Erythroblast (primary cell): Measurements from ENCODE around the gene GALNT11.
A peak's percentile ranks its signal among the peaks of the same experiment; 100 is the strongest.

Source experiments
- DNase-seq, 2 experiments: peaks; one replicate each; lab custom pipeline; 2025; lab: John Stamatoyannopoulos, UW
- GATA1 ChIP-seq: IDR thresholded peaks from 2 replicates; pipeline ENCODE4 v1.6.1; 2011; ENCODE audit warnings: low read depth, mild to moderate bottlenecking, control low read depth, low read length, moderate library complexity
- POLR2A ChIP-seq: IDR thresholded peaks from 2 replicates; pipeline ENCODE4 v1.6.1; 2011; ENCODE audit warnings: mild to moderate bottlenecking, low read length

The GALNT11 gene

DNA sequence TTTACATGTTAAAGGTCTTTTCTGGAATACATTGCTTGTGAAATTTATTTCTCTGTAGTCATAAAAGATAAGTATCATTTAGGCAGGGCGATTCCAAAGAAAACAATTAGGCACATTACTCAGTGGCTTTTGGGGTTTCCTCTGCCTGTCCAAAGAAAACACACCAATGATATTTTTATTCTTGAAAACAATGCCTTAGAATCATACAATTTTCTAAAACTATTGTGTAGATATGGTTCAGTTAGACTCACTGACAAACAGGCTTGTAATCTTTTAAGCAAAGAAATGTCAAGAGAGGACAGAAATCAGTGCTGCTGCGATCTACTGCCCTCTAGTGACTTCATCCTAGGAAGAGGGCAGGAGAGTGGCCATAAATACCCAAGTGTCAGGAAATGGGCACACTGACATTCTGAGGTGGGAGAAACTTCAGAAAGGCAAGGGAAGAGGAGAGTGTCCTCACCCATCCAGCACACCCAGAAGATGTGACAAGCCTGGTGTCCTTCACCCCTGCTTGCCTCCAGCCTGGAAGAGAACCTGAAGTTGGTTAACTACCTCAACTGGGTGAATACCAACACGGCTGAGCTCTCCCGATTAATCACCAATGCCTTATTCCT lies 120.5 kb downstream of the GALNT11 start:
- peak; percentile 11 to 44 for DNase-seq
- TF ChIP-seq POLR2A (no peak), GATA1 (no peak)

DNA sequence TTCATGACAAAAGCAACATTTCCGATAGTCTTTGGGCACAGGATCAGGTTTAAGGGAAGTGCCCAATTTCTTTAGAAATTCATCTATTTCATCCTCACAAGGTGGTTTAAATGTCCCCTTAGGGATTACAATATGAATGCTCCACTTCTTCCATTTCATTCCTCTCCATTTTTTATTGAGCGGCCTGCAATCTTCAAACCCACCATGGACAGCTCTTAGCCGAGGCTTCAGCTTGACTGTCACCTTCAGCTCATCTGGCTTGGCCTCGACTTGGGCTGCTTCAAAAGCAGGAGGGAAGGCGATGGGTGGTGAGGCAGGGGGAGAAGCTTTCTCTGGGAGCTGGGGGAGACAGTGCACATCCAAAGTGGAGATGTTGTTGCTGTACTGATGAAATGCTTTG lies 123.2 kb downstream of the GALNT11 start:
- no peak for DNase-seq
- TF ChIP-seq GATA1 (no peak), POLR2A (no peak)

DNA sequence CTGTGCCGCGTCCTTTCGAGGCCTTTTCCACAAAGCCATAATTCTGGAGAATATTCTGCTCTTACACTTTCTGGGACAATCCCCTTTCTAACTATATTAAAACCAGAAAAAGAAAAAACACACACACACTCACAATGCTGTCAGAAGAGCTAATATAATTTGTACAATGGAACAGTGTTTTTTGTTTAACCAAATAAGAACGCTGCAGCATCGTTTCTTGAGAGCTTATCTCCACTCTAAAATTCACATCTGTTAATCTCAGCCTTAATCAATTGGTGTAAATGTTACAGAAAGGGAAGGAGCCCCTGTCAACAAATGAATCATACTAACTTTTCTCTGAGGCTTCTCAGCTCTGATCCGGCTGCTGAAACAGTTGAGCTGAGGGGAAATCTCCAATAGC lies 123.9 kb downstream of the GALNT11 start:
- TF ChIP-seq POLR2A (no peak), GATA1 (no peak)
- DNase-seq, result no peak

- TF ChIP-seq POLR2A (no peak), GATA1 (no peak)
- no peak for DNase-seq
Measured at GRCh38 chr7:152152267-152152666, 126.8 kb downstream of the GALNT11 start.

DNA sequence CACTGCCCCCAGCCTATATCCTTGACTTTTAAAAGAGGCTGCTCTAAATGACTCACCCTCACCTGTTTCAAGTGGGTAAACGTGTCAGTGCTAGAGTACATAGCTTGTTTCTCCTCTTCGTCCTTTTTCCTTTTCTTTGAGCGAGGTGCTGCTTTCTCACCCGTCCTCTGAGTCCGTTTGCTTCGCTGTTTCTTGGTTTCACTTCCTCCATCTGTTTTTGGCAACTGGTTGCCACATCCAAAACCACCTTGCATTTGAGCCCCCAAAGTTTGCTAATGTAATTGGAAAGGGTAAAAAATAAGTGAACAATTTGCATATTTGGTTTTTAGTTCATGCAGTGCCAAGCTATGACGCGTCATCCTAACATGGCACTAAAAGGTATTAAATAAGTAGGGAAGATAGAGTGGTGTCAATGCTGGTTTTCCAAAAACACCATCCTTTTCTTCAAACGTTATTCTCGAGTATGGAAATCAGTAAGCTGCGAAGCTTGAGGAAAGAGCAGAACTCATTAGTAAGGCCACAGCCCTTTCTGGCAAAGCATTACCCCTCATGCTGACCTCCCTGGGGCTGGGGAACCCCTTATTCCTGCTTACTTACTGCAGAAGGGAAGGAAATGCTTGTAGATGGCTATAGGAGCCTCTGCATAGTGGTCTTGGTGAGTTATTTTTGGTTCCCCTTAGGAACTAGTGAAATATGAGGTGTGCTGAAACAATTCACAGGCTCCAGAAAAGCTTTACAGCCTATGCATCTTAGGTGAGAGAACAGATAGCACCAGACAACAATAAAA lies 133.5 kb downstream of the GALNT11 start:
- DNase-seq, result no peak
- TF ChIP-seq GATA1 (no peak), POLR2A (no peak)

DNA sequence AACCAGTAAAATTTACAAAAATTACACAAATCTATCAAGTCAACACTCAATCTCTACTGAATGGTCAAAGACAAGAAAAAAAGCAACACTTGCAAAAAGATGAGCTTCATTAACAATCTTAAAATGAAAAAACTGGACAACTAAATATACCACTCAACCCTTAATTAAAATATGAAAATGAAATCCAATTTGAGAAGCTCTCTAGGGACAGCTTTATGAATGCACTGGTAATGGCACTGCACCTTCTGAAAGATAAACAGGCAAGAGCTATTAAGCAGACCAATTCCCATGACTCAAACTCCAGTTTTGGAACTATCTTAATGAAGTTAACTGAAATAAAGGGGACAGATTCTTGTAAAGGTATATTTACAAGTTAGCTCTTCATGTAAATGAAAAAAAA lies 135.7 kb downstream of the GALNT11 start:
- TF ChIP-seq POLR2A, result no peak
- TF ChIP-seq GATA1, result no peak
- no peak for DNase-seq

- no peak for TF ChIP-seq GATA1
- no peak for TF ChIP-seq POLR2A
- DNase-seq, result no peak
Measured at GRCh38 chr7:152162287-152162686, 136.8 kb downstream of the GALNT11 start.
